A204.1 (cell line): ENCODE data around the gene GAS7.

ENCODE experiments used
- FAIRE-seq: peaks from 2 replicates; lab custom pipeline; 2012; peaks lifted over from hg19 to GRCh38; lab: Jason Lieb, UNC

The GAS7 gene

DNA sequence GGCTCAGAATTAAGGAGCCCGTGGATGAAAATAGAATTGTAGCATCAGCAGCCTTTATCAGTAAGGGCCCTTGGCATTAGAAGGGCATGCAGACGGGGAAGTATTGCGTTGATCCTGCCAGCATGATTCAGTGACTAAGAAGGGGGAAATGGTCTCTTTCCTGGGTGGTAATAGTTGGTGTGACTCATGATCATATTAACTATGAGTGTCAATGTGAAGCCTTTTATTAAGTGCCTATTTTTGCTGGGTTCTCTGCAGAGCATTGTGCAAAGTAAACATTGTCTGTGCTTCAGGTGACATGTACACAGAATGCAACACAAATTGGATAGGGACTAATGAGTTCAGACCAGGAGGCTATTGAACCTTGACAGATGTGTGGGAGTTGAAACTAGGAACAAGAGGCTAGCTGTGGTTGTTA lies 317.8 kb downstream of the GAS7 start:
- FAIRE-seq, result no peak

DNA sequence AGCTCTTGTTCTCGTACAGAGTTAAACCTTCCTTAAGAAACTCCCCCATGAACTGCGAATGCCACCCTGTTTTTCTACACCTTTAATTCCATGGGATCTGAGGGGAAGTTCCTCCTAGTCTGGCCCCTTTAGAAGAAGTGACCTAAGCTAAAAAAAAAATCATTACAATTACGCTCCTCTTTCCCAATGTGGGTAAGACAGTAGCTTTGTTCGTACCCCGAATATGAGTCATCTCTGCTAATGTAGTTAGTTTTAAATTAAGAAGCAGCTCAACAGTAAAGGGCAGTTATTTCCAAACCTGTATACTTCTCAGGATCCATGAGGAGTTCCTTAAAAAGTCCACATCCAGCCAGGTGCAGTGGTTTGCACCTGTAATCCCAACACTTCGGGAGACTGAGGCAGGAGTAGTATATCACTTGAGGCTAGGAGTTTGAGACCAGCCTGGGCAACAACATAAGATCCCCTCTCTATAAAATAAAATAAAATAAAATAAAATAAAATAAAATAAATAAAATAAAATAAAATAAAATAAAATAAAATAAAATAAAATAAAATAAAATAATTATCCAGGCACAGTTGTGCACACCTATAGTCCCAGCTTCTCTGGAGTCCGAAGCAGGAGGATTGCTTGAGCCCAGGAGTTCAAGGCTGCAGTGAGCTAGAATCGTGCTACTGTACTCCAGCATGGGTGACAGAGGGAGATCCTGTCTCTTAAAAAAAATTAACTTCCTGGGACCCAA lies 319.4 kb downstream of the GAS7 start:
- no peak for FAIRE-seq

DNA sequence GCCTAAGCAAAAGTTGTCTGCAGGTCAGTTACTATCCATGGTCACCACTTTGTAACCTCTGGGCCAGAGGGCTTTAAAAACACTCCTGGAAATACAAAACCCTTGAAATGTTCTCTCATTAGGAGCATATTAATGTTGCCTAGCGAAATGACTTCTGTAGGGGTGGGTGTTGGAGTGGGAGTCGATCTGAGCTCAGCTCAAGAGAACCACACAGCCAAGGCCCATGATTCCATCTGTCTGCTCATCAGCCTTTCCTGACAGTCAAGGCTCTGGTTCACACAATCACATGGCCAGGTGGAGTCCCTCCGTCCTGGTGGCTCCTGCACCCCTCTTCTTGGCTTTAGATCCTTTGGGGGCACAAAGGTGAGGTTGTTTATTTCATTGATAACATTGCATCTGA lies 320.1 kb downstream of the GAS7 start:
- FAIRE-seq, result no peak

DNA sequence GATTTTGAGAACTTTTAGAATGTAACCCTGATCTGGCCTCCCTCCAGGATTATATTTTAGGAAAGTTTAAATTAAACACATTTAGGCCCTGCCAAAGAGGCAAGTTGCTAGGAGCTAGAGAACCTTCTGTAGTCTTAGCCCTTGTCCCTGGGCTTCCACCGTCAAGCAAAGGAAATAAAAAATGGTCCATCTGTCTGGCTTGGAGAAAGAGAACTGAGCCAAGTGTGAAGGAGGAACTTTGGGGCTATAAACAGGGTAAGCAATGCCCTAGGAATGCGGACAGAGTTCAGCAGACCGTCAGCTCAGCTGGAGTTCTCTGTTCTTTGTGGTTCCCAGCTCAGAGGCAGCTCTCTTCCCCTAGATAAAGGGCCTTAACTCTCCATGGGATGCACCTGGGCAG lies 323.0 kb downstream of the GAS7 start:
- FAIRE-seq, result no peak

DNA sequence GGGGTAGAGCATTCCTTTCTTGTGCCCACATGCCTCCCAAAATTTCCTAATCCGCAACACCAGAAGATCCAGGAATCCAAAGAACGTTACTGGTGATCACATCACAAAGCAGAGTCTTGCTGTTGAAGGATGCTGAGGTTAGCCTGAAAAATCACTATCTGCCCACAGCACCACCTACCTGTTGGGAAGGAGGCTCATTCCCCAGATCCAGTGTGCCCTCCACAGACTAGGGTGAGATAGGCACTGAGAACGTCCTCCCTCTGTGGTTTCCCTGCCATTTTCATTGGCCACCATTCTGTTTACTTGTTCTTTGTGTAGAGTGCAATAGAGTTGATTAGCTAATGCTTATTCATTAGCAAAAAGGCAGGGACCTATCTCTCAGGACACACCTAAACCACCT lies 323.7 kb downstream of the GAS7 start:
- no peak for FAIRE-seq

DNA sequence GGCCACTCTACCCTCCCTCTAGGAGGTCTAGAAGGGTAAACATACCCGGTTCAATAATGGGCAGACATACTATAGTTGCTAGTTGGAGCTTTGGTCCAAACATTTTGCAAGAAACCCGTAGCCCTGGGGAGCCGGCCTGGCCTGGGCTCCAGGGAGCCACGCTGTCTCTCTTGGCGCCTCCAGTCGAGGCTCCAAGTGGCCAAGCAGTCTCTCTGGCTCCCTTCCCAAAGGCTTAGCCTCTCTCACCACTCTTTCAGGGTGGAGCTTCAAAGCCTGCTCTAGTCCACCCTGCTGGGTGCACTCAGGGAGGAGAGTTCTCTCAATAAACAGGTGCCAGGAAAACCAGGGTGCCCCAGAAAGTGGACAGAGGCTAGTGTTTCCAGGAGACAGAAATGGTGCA lies 325.6 kb downstream of the GAS7 start:
- no peak for FAIRE-seq

DNA sequence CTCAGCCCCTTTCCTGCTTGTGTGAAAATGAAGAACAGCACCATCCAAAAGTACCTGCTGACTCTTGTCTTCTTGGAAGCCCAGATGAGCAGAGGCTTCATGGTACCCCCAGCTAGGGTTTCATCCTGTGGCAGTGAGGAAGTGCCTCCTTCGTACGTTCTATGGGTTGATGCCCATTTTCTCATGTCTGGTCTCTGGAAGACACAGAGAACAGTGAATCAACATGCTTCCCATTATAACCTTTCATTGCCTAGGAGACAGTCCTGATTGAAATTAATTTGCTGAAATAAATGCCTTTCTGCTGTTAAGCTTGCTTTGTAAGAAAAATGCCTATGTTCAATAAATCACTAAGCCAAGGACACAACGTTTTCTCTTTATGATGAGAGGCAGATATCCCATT lies 329.9 kb downstream of the GAS7 start:
- no peak for FAIRE-seq

DNA sequence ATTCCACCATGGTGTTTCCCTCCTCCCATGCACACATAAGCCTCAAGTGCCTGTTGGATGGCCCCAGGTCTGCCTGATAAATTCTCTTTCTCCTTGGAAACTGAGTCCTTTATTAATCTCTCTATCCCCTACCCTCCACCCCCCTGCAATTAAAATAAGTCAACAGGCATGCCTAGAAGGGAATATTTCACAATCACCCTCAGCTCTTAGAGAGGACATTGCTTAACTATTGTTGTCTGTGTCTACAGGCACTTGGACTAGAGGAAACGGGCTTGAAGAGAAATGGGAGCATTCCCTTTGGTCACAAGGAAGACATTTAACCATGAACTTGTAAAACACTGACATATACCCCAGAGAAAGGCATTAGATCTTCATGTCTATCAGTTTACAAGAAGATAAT lies 332.8 kb downstream of the GAS7 start:
- FAIRE-seq, result no peak

DNA sequence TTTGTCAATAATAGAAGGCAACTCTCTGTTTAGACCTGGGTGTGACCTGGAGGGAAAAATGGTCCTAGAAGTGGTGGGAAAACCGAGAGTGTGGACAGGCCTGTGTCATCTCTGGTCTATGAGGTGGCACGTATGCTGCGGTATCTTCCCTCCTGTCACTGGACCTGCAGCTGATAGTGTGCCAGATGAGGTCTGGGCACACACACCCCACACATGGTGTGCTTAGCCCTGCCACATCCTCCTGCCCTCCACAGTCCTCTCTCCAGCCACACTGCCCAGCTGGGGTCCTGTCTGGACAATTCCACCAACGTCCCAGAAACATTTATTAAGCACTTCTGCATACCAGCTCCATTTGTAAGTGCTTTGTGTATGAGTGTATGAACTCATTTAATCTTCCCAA lies 335.5 kb downstream of the GAS7 start:
- FAIRE-seq, result no peak

DNA sequence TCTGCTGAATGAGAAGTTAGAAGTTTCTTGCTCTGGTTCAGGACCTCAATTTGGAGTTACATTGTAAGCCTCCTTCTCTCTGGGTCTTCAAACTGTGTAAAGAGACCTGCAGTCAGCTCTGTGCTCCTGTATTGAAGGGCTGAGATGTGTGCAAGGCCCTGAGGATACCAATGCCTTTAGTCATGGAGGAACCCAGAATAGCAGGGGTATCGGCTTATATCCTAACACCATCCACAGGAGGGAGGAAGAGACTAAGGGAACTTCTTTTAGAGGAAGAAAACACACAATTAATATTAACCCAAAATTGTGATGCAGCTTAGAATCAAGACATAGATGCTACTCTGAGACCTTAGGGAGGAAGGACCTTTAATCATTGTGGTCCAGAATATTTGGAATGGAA lies 336.2 kb downstream of the GAS7 start:
- FAIRE-seq, result no peak

DNA sequence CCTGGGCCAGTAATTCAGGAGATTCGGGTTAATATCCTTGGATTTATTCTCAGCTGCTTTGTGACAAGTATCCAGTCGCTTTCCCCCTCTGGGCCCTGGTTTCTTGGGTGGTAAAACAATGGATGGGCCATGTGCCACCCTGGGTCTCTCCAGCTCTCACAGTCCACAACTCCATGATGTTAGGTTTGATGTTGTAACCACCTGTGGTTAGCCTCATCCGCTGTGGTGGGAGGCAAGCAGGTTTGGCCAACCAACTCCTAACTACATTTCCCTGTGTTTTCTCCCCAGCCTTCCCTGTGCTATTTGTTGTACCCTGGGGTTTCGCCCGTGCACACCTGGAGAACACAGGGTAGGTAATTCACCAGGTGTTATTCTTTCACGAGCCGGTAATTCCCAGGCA lies 337.6 kb downstream of the GAS7 start:
- no peak for FAIRE-seq
